Gastroesophageal sphincter (tissue), 4 donors: ENCODE results near the gene DPP6. TPM values are rescaled to one million over a fixed set of nuclear protein-coding genes. Genes with fewer than 3 reads are reported as not detected.

ENCODE experiments used
- ATAC-seq: fragments of 150-250 bp; one replicate; pipeline ENCODE4 v1.9.1; 2016; ENCODE audit warnings: mild to moderate bottlenecking, moderate library complexity
- H3K27ac ChIP-seq, 4 donors: fragments of 200-600 bp; sonication (generic) in 3 of 4; 1 replicate in 3 of 4; 2 replicates in 1 of 4; pipeline ENCODE4 v1.5.1; 2016 to 2019
- H3K27me3 ChIP-seq: fragments of 200-600 bp; sonication (generic); one replicate; pipeline ENCODE4 v1.5.1; 2019
- H3K36me3 ChIP-seq, 2 donors: fragments of 200-600 bp; sonication (generic); one replicate each; pipeline ENCODE4 v1.5.1; 2019; ENCODE audit warnings: control low read depth in 1 of 2
- H3K4me1 ChIP-seq, 3 donors: fragments of 200-600 bp; sonication (generic); 1 replicate in 2 of 3; 2 replicates in 1 of 3; pipeline ENCODE4 v1.5.1; 2016 to 2019; ENCODE audit warnings: control low read depth in 2 of 3
- H3K4me3 ChIP-seq, 2 donors: fragments of 200-600 bp; sonication (generic); one replicate each; pipeline ENCODE4 v1.5.1; 2019; ENCODE audit warnings: mild to moderate bottlenecking in 1 of 2, moderate library complexity in 1 of 2
- H3K9me3 ChIP-seq, 3 donors: fragments of 200-600 bp; sonication (generic); one replicate each; pipeline ENCODE4 v1.5.1; 2017 to 2019; ENCODE audit warnings: control low read depth in 2 of 3
- CTCF ChIP-seq, 4 experiments: fragments of 200-600 bp in 2 of 4; fragments of 450-650 bp in 2 of 4; sonication (generic) in 1 of 4; IDR thresholded peaks; one replicate each; pipeline ENCODE4 v1.5.1; 2017 to 2019; ENCODE audit warnings: antibody characterized with exemption in 4 of 4, mild to moderate bottlenecking in 2 of 4, moderate library complexity in 2 of 4
- EP300 ChIP-seq: sonication (generic); formaldehyde crosslinking; IDR thresholded peaks from one replicate; pipeline ENCODE4 v1.6.1; 2017; ENCODE audit warnings: antibody characterized with exemption, mild to moderate bottlenecking
- POLR2A ChIP-seq, 2 donors: fragments of 450-650 bp; IDR thresholded peaks; one replicate each; pipeline ENCODE4 v1.6.1; 2017; ENCODE audit warnings: antibody characterized with exemption in 2 of 2, mild to moderate bottlenecking in 2 of 2, moderate library complexity in 1 of 2
- POLR2AphosphoS5 ChIP-seq: sonication (generic); formaldehyde crosslinking; IDR thresholded peaks from one replicate; pipeline ENCODE4 v1.6.1; 2017; ENCODE audit warnings: antibody characterized with exemption
- WGBS, 2 donors: methylation state at CpG; one replicate each; pipeline ENCODE4 v1.1.5; 2018; ENCODE audit warnings: low coverage in 1 of 2; 5-methylcytosine and 5-hydroxymethylcytosine counted together
- total RNA-seq, 4 donors: library from RNA; depleted of rRNA; stranded (reverse); fragments of >200 nt; gene quantifications; one replicate each; pipeline ENCODE4 v1.1.0, GENCODE V29; 2016

DPP6 gene
- total RNA-seq, 4 donors from 2014 or later, result 14.3 to 40.0 (median 23.1) TPM

- Histone ChIP-seq H3K27ac (no peak overlapping the region), H3K9me3 (no peaks in the 10 kb centered on the region), H3K27me3 (no peaks in the 10 kb centered on the region), H3K4me3 (no peak overlapping the region), H3K36me3 (peaks cover 0 to 10% of the 10 kb centered on the region in 2 donors), H3K4me1 (no peaks in the 10 kb centered on the region)
- no peak for TF ChIP-seq EP300
- TF ChIP-seq POLR2AphosphoS5, result no peak
- TF ChIP-seq CTCF (IDR thresholded peaks at IDR 0.05), result no peak
- TF ChIP-seq POLR2A (IDR thresholded peaks at IDR 0.05), result no peak
- ATAC-seq, result no peak
- WGBS, 2 donors, result 100% methylated on average over 1 of the region's 1 CpG; no CpG with 5 or more reads in 1 of the 2 donors
Observed at GRCh38 chr7:154765118-154765517, 712.9 kb downstream of the DPP6 start.

GRCh38 chr7:154767142-154767541 lies 714.9 kb downstream of the DPP6 start:
- Histone ChIP-seq H3K27me3 (no peaks in the 10 kb centered on the region), H3K4me3 (no peak overlapping the region), H3K36me3 (peaks cover 0 to 21% of the 10 kb centered on the region in 2 donors), H3K9me3 (no peaks in the 10 kb centered on the region), H3K4me1 (no peaks in the 10 kb centered on the region), H3K27ac (no peak overlapping the region)
- ATAC-seq, result no peak
- TF ChIP-seq EP300 (no peak), POLR2A (IDR thresholded peaks at IDR 0.05) (no peak), POLR2AphosphoS5 (no peak), CTCF (IDR thresholded peaks at IDR 0.05) (no peak)
- 80 to 100% methylated on average over 2 to 5 of the region's 10 CpGs for WGBS, 2 donors

- H3K9me3 ChIP-seq, result no peaks in the 10 kb centered on the region
- H3K36me3 ChIP-seq, result peaks cover 0 to 26% of the 10 kb centered on the region in 2 donors
- 0 to 68% methylated on average over 1 to 4 of the region's 9 CpGs for WGBS, 2 donors
- no peak for ATAC-seq
- no peak overlapping the region for H3K27ac ChIP-seq
- no peaks in the 10 kb centered on the region for H3K4me1 ChIP-seq
- H3K4me3 ChIP-seq, result no peak overlapping the region
- H3K27me3 ChIP-seq, result no peaks in the 10 kb centered on the region
- TF ChIP-seq EP300 (no peak), CTCF (IDR thresholded peaks at IDR 0.05) (no peak), POLR2A (IDR thresholded peaks at IDR 0.05) (no peak)
Observed at GRCh38 chr7:154767821-154768415, 715.7 kb downstream of the DPP6 start.

- H3K4me1 ChIP-seq, result no peaks in the 10 kb centered on the region
- H3K4me3 ChIP-seq, result no peak overlapping the region
- TF ChIP-seq EP300, result no peak
- no peak for TF ChIP-seq POLR2A (IDR thresholded peaks at IDR 0.05)
- no peak for TF ChIP-seq CTCF (IDR thresholded peaks at IDR 0.05)
- no peak for TF ChIP-seq POLR2AphosphoS5
- H3K36me3 ChIP-seq, result peaks cover 0 to 26% of the 10 kb centered on the region in 2 donors
- ATAC-seq, result no peak
- 20 to 29% methylated on average over 1 to 4 of the region's 4 CpGs for WGBS, 2 donors
- H3K27ac ChIP-seq, result no peak overlapping the region
- no peaks in the 10 kb centered on the region for H3K9me3 ChIP-seq
- H3K27me3 ChIP-seq, result no peaks in the 10 kb centered on the region
Observed at GRCh38 chr7:154769001-154769400, 716.8 kb downstream of the DPP6 start.

- Histone ChIP-seq H3K27me3 (no peaks in the 10 kb centered on the region), H3K27ac (no peak overlapping the region), H3K36me3 (peaks cover 0 to 26% of the 10 kb centered on the region in 2 donors), H3K4me3 (no peak overlapping the region), H3K4me1 (no peaks in the 10 kb centered on the region), H3K9me3 (no peaks in the 10 kb centered on the region)
- ATAC-seq, result no peak
- TF ChIP-seq POLR2AphosphoS5 (no peak), EP300 (no peak), CTCF (IDR thresholded peaks at IDR 0.05) (no peak), POLR2A (IDR thresholded peaks at IDR 0.05) (no peak)
- 92% methylated on average over 7 of the region's 7 CpGs; no CpG with 5 or more reads in 1 of the 2 donors for WGBS, 2 donors
Observed at GRCh38 chr7:154769527-154769926, 717.3 kb downstream of the DPP6 start.
